NCI-H1048 (cell line): Measurements from ENCODE around the gene CTNNA2.
A peak's percentile ranks its signal among the peaks of the same experiment; 100 is the strongest.

Experiments
- DNase-seq: peaks from one replicate; lab custom pipeline; 2025; lab: John Stamatoyannopoulos, UW

CTNNA2 gene

DNA sequence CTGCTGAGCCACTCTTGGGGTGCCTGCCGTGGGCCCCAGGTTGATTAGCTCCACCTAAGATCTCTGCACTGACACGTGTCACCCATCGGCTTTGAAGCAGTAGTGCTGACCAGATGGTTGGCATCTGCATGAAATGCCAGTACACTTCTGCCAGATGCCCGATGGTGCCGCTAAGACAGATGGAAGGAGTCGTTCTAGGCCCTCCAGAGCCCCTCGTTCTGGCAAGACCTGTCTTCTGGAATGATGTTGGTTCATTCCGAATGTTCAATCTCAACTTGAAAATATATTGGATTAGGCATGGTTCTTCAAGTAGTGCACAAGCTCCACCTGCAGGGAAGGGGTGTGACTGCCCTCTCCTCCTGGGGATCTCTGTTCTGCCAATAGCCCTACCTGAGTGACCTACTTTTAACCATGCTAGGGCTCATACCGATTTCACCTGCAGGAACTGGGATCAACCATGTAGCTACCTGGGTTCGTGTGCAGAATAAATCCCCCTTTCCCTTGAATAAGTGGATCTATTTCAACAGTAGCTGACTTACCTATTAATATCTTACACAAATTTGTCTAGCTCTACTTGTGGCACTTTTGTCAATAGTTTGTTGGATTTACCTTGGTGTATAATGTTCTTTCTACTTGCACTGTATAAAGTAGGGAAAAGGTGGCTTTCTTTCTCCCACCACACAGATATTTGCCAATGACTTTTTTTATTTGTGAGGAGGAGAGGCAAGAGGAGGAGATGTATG is 342.6 kb downstream of the CTNNA2 start:
- DNase-seq: no peak

DNA sequence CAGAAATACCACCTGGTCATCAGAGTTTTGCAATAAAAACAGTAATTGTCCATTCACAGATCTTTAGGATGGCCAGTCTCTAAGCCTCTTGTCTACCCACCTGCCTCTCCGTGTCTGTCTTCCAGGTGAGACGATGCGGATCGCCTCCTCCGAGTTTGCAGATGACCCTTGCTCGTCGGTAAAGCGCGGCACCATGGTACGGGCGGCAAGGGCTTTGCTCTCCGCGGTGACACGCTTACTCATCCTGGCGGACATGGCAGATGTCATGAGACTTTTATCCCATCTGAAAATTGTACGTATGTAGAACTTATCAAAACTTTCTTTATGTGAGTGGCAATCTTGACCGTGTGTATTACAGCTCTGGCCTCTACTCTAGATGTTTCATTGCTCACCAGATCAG is 345.0 kb downstream of the CTNNA2 start:
- DNase-seq: no peak

DNA sequence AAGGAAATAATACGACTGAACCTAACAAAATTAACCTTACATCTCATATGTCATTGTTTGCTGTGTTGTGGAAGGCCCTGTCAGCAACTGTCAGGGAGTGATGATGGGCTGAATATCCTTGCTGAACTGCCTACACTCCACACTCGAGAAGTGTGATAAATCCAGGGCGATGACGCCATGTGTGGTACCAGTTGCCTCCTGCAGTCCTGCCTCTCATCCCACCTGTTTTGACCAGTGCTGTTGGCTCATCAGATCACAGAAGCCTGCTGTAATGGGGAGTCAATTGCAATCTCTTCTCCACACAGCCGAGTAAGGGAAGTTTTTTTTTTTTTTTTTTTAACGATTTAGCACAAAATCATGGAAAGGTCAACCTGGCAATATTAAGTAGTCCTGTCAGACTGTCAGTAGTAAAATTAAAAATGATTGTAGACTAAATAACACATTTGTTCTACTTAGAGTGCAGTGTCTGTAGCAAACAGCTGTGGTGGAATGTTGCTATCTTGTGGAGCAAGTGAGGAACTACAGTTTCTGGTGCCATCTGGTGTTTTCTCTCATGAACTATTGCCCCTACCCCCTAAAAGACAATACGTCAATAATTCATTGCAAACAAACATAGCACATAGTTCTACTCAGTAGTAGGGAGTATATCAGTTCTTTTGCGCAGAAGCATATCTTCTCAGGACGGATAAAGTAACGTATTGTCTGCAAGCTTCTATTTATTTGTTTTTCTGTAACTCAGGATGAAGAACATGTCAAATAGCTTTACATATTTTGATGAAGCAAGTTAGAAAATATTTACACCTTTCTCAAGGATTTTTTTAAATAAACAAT is 347.6 kb downstream of the CTNNA2 start:
- DNase-seq: no peak

DNA sequence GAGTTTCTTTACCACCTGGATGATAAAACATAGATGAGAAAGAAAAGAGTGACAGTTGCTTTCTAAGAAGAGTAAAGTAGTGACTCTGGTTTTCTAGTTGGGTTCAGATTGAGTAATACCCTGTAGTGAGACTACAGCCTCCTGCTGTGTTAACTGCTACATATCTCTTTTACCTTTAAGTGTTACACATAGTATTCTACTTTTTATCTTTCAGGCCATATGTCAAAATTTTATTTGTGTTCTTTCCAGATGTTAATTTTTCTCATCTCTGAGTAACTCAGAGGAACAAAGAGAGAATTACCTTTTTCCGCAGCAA is 348.2 kb downstream of the CTNNA2 start:
- DNase-seq: no peak

DNA sequence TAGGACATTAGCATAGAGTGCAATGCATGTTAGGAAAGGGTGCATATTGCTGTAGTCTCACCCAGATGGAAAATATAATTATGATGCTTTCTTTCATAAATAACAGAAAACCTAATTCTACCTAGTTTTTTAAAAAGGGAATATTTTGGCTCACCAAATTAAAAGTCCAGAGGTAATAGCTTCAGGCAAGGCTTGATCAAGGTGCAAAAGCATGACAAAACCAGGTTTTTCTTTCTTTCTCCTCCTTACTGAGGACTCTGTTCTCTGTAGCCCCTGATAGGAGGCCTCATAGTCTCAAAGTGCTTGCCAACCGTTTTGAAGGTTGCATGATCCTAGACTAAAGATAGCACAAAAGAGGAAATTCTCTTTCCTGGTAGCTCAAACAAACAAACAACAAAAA is 349.9 kb downstream of the CTNNA2 start:
- DNase-seq: no peak

DNA sequence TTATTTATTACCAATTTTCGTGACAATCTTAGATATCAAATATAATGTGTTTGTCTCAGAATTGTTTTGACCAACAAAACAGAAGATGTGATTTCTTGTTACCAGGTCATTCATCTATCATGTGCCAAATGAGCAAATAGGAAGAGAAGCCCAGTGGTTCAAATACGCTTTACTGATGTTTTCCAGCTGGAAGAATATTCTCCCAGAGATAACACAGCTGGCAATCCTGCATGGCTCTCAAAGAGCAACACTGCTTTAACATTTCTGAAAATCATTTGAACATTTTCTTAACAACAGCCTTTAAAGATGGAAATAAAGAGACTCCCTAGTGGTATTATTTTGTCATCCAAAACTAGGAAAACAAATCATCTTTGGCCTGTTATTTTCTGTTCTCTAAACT is 359.8 kb downstream of the CTNNA2 start:
- no peak for DNase-seq

DNA sequence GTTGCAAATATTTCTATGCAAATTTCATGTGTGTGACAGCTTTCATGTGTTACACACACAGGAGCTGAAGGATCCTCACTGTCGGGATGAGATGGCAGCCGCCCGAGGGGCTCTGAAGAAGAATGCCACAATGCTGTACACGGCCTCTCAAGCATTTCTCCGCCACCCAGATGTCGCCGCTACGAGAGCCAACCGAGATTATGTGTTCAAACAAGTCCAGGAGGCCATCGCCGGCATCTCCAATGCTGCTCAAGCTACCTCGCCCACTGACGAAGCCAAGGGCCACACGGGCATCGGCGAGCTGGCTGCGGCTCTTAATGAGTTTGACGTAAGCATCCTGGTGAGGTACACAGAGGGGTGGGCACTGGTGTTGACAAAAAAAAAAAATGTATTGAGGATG is 361.2 kb downstream of the CTNNA2 start:
- DNase-seq: no peak

DNA sequence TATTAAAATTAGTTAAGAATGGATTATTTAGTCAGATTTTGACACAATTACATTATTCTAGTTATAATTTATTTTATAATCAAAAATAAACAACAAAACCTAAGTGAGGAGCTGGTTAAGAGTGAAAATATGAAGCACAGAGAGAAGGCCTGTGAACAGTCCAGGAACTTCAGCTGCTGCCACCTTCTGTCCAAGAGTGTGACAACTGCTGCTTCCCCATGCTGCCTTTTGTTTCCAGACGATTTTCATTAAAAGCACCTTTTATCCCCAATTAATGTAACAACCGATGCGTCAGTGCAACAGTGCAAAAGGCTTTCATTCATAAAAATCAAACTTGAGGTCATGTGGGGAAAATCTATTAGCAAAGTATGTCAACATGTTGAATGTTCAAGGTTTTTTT is 363.6 kb downstream of the CTNNA2 start:
- no peak for DNase-seq

DNA sequence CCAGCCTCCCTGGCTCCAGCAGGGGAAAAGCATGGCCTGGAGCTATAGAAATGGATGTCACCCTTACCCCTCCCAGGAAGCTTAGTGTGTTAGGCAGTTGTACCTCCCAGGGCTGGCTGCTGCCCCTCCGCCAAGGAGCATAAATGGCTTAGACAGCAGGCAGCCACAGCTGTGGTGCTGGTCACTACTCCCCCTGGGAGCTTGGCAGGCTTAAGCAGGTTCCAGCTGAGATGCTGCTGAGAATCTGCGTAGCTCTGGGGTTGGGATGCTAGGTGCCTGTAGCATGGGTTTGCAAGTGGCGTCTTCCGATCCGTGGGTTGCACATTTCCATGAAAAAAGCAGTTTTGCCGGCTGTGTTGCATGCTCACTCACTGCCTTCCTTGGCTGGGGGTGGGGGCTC is 369.7 kb downstream of the CTNNA2 start:
- no peak for DNase-seq

DNA sequence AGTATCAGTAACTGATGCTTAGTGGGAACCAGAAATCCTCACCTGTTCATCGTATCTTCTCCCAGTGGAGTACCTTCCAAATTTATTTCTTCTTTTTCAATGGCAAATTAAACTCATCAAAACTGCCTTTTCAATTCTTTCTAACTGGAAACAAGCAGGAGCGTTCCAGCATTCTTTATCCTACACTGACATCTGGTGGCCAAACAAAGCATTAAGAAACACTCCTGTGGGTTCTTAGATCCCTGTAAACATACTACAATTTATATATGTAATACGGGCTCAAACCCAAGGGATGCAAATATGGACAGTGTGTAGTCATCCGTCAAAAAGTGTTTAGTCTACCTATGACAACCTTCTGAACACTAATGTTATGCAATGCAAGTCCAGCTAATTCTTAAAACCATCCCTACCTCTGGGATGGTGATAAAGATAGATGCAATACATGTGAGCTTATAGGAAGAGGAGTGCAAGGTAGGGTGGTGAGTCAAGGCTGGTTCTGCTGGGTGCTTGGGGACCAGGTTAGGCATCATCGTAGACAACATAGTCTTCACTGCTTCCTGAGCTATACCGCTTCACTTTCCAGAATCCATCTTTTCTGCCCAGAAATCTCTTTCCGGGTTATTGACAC is 375.0 kb downstream of the CTNNA2 start:
- DNase-seq: peak; percentile 36

DNA sequence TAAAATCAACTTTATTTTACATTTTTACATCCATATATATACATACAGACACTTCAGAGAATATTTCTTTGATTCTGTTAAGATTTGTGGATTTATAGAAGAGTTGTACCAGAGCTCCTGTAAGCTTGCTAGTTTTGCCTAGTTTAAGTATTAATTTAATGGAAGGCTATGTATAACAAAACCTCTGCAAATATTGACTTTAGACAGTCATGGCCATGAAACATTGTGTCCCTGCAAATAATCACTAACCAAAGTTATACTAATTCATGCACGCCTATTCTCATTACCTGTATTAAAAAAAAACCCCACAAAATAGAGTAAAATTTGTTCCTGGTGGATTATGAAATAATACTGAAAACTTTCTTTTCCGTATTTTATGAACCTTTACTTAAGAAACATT is 379.3 kb downstream of the CTNNA2 start:
- no peak for DNase-seq

DNA sequence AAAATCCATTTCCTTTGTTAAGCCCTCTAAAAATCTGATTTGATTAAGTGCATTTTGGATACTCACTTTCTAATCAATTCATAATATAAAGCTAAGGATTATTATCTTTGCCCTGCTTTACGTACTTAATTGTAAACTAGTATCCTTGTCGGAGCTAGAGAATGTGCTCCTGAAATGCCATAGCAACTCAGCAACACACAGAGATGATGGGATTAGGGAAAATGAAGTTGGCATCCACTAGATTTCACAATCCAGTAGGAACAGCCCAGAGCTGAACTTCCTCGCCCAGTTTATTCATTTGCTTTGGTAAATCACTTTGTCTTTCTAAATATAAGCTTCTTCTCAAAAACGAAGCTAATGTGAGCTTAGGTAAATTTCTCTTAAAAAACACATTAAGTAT is 386.3 kb downstream of the CTNNA2 start:
- no peak for DNase-seq

DNA sequence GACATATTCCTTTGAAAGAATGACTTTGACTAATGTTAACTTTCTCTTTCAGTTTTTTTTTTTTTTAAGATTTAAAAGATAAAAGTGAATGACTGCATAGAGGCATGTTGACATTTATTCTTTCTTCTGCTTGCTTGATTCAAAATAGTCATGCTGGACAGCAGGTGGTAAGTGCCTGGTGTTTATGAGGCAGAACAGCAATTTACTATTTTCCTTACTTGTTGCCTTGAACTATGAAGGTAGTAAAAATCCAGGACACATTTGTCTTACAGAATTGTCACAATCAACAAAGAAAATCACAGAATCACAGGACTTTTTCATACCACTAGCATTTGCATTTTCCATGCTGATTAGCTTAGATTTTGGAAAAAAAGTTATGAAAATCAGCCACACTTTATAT is 388.3 kb downstream of the CTNNA2 start:
- no peak for DNase-seq

DNA sequence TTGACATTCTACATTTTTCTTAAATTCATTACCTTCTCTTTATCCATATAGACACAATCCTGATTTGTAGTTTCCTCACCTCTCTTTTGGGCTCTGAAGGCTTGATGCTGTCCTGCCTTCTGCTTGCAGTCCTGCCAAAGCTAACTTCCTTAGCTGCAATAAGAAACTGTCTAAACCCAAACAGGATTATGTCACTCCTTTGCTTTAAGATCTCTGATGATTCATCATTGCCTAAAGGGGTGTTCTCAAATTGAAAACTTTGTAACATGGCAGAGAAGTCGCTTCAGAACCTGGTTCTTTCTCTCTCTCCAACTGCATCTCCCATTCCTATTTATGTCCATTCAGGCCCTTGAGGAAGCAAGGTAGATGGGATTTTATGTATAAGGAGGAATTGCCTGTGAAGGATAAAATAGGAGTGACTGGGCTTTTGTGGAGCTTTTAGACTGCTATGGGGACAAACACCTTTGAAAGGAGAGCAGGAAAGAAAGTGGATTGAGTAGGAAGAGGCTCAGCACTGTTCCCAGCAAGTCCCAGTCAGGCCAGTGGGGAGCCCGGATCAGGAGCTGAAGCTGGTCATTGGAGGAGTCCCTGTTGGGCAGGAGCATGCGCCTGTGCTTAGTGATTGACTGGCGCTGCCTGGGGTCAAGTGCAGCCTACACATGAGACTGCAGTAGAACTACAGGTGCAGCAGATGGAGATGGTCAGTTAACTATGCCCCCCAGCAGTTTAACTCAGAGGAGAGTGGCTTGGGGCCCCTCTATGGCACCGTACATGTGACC is 390.6 kb downstream of the CTNNA2 start:
- no peak for DNase-seq

DNA sequence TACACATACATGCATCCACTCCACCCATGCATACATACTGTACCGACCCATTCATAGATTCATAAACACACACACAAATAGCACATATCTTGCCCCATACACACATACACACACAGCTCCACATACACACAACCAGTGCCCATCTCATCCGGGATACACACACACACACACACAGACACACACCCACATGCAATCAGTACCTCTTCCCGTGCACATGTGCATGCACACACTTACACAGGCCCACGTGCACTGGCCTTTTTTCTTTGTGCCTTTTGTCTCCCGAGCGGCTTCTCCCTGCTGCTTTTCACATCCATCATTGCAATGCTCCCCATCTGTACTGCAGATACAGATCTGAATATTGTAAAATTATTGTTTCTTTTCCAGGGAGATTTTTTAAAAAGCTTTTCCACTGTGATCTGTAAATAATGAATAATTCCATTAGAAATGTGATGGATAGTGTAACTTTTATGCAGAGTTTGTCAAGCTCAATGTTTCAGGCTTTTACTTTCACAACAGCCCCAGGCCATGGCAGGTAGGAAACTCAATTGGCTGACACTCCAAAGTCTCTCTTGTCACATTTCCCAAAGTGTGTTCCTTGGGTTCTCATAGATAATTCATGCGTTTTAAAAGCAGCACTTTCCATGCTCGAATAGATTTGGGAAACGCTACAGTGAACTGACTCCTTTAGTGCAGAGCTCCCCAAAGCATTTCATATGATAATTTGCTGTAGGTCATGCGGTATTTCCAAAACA is 393.5 kb downstream of the CTNNA2 start:
- no peak for DNase-seq

DNA sequence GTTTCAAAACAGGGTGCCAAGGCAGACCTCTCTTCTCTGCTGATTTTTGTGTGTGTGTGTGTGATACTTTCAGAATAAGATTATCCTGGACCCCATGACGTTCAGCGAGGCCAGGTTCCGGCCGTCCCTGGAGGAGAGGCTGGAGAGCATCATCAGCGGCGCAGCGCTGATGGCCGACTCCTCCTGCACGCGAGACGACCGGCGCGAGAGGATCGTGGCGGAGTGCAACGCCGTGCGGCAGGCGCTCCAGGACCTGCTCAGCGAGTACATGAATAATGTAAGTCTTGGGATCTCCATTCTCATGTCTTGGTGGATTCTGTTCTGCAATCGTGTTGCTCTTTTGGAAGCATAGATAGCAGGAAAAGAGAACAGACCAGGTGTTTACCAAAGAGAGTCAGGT is 396.7 kb downstream of the CTNNA2 start:
- no peak for DNase-seq

DNA sequence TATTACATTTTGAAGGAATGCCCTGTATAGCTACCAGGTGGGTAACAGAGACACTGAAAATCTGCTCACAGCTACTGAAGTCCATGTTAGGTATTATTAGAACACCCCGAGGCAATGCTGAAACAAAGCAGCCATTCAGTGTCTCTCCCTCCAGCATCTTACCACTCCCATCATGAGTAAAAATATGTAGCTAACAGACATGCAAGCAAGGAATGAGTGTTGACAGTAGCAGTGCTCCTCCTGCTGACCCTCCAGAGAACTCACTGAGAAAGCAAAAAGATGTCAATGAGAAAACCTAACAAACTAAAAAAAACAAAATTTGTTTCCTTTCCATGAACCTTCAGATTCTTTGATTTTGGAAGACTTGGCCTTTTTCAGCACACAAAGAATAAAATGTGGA is 397.8 kb downstream of the CTNNA2 start:
- DNase-seq: no peak

DNA sequence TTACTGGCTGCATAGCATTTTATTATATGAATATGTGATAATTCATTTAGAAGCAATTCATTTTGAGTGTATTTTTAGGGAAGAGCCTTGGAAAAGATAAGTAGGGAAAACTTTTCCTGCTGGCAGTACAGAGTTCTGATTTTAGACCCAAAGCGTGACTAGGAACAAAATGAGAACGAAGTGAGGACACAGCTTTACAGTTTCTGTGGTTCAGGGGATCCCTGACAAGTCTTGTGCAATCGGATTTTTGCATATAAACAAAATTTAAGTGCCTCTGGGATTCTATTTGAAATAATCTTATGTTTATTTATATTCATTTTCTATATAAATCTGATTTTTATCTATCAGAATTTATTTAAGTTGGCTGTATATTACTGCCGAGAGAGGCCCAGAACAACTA is 402.6 kb downstream of the CTNNA2 start:
- no peak for DNase-seq

DNA sequence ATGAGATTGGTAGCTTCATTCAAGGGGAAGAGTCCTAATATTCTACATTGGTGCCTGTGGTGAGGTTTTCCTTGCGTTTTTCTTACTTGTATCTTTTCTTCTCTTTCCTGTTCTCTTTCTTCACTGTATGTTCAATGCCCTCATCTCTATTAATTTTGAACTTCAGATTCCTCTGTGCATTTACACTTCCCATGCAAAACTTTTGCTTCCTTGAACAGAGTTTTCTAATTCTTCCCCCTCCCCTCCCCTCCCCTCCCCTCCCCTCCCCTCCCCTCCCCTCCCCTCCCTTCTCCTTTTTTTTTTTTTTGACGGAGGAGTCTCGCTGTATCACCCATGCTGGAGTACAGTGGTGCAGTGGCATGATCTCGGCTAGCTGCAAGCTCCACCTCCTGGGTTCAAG is 403.4 kb downstream of the CTNNA2 start:
- no peak for DNase-seq

DNA sequence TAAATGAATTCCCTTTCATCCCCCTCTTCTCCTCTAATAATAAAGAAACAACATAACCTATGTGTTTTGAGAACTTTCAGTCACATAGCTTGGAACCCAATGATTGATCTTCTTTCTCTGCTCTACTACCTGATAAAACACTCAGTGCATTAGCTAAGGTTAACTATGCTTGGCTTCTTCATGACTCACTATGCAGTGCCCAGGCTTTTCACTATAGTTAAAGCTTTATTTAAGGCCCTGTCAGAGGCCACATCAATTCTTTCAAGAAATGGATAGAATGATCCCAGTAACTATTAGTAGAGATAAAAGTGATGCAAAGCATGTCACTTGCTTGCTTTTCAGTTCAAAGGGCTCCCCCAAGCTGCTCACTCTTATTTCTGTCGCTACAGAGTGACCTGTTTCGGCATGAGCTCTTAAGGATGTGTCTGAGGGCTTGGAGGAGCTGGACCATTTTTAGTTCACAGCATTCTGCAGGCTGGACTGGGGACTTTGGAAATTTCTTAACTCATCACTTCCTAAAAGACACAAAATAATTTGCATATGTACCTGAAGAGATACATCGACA is 407.7 kb downstream of the CTNNA2 start:
- DNase-seq: no peak

DNA sequence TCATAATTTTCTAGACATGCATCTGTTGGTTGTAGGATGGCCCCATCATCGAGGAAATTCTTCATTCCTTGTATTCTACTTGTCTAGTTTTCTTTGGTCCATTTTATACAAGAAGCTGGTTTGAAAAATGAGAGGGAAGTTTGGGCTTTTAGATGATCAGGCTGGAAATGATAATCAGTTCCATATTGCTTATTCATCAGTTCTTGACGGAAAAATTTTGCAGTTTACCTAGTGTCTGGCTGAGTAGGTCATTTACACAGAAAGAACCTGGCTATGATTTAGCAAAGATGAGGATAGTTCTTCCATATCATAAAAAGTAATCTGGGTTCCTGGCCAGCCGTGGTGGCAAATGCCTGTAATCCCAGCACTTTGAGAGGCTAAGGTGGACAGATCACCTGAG is 416.8 kb downstream of the CTNNA2 start:
- no peak for DNase-seq
